Measurements from ENCODE around the gene AQP12A. TPM values are rescaled to one million over a fixed set of nuclear protein-coding genes. Genes with fewer than 3 reads are reported as not detected.

Gene AQP12A
- total and polyA plus RNA-seq, 10 of the 15 experiments (the other 5 are each of a cell fraction or from before 2014, with no cell fraction given): not detected

DNA sequence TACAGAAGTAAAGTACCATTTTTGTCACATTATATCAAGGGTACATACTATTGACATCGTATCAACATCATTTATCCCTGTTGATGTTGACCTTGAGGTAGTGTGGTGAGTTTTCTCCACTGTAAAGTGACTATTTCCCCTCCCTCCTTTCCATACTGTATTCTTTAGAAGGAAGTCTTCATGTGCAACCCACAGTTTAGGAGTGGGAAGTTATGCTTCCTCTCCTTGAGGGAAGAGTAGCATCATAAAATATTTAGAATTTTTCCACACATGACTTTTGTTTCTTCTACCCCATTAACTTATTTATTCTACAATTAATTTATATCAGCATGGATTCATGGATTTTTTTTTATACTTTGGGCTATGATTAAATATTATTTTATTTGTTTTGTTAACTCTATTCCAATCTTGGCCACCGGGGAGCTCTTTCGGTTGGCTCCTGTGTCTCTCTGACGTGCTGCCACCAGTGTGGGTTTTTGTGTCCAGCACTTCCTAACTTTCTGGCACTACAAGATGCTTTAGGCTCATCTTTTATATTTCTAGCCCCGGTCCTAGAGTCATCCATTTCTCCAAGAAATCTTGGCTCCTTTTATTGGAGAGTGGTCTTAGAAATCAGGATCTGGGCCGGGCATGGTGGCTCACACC lies 28.0 kb upstream of the AQP12A start (continued):
- TF ChIP-seq, protein P1, sequence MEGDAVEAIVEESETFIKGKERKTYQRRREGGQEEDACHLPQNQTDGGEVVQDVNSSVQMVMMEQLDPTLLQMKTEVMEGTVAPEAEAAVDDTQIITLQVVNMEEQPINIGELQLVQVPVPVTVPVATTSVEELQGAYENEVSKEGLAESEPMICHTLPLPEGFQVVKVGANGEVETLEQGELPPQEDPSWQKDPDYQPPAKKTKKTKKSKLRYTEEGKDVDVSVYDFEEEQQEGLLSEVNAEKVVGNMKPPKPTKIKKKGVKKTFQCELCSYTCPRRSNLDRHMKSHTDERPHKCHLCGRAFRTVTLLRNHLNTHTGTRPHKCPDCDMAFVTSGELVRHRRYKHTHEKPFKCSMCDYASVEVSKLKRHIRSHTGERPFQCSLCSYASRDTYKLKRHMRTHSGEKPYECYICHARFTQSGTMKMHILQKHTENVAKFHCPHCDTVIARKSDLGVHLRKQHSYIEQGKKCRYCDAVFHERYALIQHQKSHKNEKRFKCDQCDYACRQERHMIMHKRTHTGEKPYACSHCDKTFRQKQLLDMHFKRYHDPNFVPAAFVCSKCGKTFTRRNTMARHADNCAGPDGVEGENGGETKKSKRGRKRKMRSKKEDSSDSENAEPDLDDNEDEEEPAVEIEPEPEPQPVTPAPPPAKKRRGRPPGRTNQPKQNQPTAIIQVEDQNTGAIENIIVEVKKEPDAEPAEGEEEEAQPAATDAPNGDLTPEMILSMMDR (IDR thresholded peaks at IDR 0.05 in 2 of 3, conservative IDR thresholded peaks at IDR 0.05 in 1 of 3; ENCODE audit: control insufficient read depth in 2 of 3, extremely low read depth in 1 of 3, insufficient read depth in 1 of 3, low read depth in 3 of 3, low read length in 3 of 3): no peak
- TF ChIP-seq CREM (IDR thresholded peaks at IDR 0.05; ENCODE audit: low read depth) (no peak), HDAC2 (IDR thresholded peaks at IDR 0.05) (no peak), EED (IDR thresholded peaks at IDR 0.05; ENCODE audit: low read depth) (no peak), MXI1 (IDR thresholded peaks at IDR 0.05; ENCODE audit: low read depth, low read length) (no peak)
- TF ChIP-seq, protein P2, sequence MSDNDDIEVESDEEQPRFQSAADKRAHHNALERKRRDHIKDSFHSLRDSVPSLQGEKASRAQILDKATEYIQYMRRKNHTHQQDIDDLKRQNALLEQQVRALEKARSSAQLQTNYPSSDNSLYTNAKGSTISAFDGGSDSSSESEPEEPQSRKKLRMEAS (IDR thresholded peaks at IDR 0.05; ENCODE audit: low read depth, low read length): no peak
- TF ChIP-seq, protein P3, sequence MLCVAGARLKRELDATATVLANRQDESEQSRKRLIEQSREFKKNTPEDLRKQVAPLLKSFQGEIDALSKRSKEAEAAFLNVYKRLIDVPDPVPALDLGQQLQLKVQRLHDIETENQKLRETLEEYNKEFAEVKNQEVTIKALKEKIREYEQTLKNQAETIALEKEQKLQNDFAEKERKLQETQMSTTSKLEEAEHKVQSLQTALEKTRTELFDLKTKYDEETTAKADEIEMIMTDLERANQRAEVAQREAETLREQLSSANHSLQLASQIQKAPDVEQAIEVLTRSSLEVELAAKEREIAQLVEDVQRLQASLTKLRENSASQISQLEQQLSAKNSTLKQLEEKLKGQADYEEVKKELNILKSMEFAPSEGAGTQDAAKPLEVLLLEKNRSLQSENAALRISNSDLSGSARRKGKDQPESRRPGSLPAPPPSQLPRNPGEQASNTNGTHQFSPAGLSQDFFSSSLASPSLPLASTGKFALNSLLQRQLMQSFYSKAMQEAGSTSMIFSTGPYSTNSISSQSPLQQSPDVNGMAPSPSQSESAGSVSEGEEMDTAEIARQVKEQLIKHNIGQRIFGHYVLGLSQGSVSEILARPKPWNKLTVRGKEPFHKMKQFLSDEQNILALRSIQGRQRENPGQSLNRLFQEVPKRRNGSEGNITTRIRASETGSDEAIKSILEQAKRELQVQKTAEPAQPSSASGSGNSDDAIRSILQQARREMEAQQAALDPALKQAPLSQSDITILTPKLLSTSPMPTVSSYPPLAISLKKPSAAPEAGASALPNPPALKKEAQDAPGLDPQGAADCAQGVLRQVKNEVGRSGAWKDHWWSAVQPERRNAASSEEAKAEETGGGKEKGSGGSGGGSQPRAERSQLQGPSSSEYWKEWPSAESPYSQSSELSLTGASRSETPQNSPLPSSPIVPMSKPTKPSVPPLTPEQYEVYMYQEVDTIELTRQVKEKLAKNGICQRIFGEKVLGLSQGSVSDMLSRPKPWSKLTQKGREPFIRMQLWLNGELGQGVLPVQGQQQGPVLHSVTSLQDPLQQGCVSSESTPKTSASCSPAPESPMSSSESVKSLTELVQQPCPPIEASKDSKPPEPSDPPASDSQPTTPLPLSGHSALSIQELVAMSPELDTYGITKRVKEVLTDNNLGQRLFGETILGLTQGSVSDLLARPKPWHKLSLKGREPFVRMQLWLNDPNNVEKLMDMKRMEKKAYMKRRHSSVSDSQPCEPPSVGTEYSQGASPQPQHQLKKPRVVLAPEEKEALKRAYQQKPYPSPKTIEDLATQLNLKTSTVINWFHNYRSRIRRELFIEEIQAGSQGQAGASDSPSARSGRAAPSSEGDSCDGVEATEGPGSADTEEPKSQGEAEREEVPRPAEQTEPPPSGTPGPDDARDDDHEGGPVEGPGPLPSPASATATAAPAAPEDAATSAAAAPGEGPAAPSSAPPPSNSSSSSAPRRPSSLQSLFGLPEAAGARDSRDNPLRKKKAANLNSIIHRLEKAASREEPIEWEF (IDR thresholded peaks at IDR 0.05; ENCODE audit: insufficient replicate concordance, low read depth, low read length): no peak
